Body of pancreas (tissue), 4 donors: ENCODE results near the gene SLC7A8.
A peak's percentile ranks its signal among the peaks of the same experiment; 100 is the strongest.

ENCODE experiments used
- CTCF ChIP-seq, 7 experiments: fragments of 450-650 bp in 4 of 7; fragments of 200-600 bp in 3 of 7; sonication (generic) in 3 of 7; IDR thresholded peaks; one replicate each; pipeline ENCODE4 v1.5.1; 2016 to 2019; ENCODE audit warnings: antibody characterized with exemption in 7 of 7
- POLR2A ChIP-seq, 3 donors: fragments of 450-650 bp; IDR thresholded peaks; one replicate each; pipeline ENCODE4 v1.6.1; 2016; ENCODE audit warnings: antibody characterized with exemption in 3 of 3, mild to moderate bottlenecking in 2 of 3

- no peak for TF ChIP-seq POLR2A (IDR thresholded peaks at IDR 0.05)
- TF ChIP-seq CTCF (IDR thresholded peaks at IDR 0.05): peak; percentile 62 to 96 (median 93)
These were observed 3.6 kb upstream of the SLC7A8 start for GRCh38 chr14:23186913-23187654.
